GM21526 (cell line): ENCODE results near the gene PIP5K1A.
A peak's percentile ranks its signal among the peaks of the same experiment; 100 is the strongest.
"Not testable (repeated sequence)": the region's sequence is repeated elsewhere in the genome, so short reads cannot be mapped to it uniquely, and the experiment has no call there.

Experiments used
- ATAC-seq: cut with Tn5 transposase; IDR thresholded peaks from one replicate; pipeline ENCODE4 v1.9.1; 2021; ENCODE audit warnings: moderate library complexity; ENCODE audit not compliant: unreplicated experiment, low FRiP score

Gene PIP5K1A

GRCh38 chr1:151198254-151199127, at the start of gene PIP5K1A:
Gene PIP5K1A (plus strand): TSS chr1:151198552. CDS start chr1:151198997, 445 bp downstream.
- ATAC-seq = peak; percentile 75

- no peak for ATAC-seq
These were observed 41.9 kb upstream of the PIP5K1A start, which contains the start of gene TNFAIP8L2 for GRCh38 chr1:151156515-151156819. Gene TNFAIP8L2 (plus strand): TSS chr1:151156649. CDS start chr1:151158698, 2,049 bp downstream.

- no peak for ATAC-seq
These were observed 41.3 kb upstream of the PIP5K1A start for GRCh38 chr1:151157067-151157531.

GRCh38 chr1:151158326-151158725, 40.0 kb upstream of the PIP5K1A start:
- no peak for ATAC-seq

- no peak for ATAC-seq
These were observed 39.6 kb upstream of the PIP5K1A start for GRCh38 chr1:151158751-151159251.

GRCh38 chr1:151159373-151159772, 39.0 kb upstream of the PIP5K1A start:
- no peak for ATAC-seq

GRCh38 chr1:151164732-151165280, 33.5 kb upstream of the PIP5K1A start:
- ATAC-seq = no peak

- no peak for ATAC-seq
These were observed 33.0 kb upstream of the PIP5K1A start for GRCh38 chr1:151165281-151165737.

GRCh38 chr1:151165738-151166504, 32.4 kb upstream of the PIP5K1A start, which contains the start of the genes LYSMD1 and SCNM1:
Gene LYSMD1 (minus strand): TSS chr1:151165902. CDS start chr1:151165258, 644 bp downstream.
Gene SCNM1 (plus strand): TSS chr1:151166144. CDS start chr1:151166153, 9 bp downstream.
- peak; percentile 72 for ATAC-seq

- no peak for ATAC-seq
These were observed 31.8 kb upstream of the PIP5K1A start for GRCh38 chr1:151166505-151166956.

- ATAC-seq = no peak
These were observed 31.2 kb upstream of the PIP5K1A start for GRCh38 chr1:151167116-151167515.

- ATAC-seq = no peak
These were observed 27.2 kb upstream of the PIP5K1A start for GRCh38 chr1:151171190-151171589.

GRCh38 chr1:151175041-151175741, 23.2 kb upstream of the PIP5K1A start:
- no peak for ATAC-seq

GRCh38 chr1:151175863-151176262, 22.5 kb upstream of the PIP5K1A start, which contains the start of gene TMOD4:
Gene TMOD4 (minus strand): TSS chr1:151175981. CDS start chr1:151174875, 1,106 bp downstream.
- no peak for ATAC-seq

GRCh38 chr1:151176514-151177045, 21.8 kb upstream of the PIP5K1A start:
- ATAC-seq = no peak

GRCh38 chr1:151184211-151184610, 14.1 kb upstream of the PIP5K1A start:
- no peak for ATAC-seq

GRCh38 chr1:151187205-151187604, 11.1 kb upstream of the PIP5K1A start:
- ATAC-seq = no peak

- ATAC-seq = not testable (repeated sequence)
These were observed 9.7 kb upstream of the PIP5K1A start for GRCh38 chr1:151188667-151189066.

- peak; percentile 79 for ATAC-seq
These were observed 8.5 kb upstream of the PIP5K1A start, which contains the start of gene VPS72 for GRCh38 chr1:151189637-151190445. Gene VPS72 (minus strand): TSS chr1:151190197. CDS start chr1:151190121, 76 bp downstream.
